ENCODE data around the gene TOR3A.

DNA sequence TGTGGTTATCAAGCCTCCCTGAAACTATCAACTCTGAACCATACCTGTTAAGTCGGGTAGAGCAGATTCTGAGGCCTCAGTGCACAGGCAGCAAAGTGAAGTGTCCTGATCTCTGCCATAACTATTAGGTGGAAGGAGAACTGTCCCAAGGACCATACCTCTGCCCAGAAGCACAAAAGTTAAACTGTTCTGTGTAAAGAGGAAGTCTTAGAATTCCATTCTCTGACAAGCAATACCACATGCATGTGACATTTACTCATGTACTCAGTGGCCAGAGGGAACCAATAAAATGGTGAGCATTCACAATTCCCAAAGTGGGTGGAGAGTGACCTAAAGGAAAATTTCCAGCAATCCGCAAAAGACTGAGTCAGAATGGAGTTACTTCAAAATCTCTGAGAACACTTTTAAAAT lies 61.0 kb downstream of the TOR3A start:
- TF ChIP-seq CTCF (IDR thresholded peaks at IDR 0.05), result no peak
- TF ChIP-seq POLR2A (IDR thresholded peaks at IDR 0.05), result peak in 1 of 2 donors; percentile 29
- peak in 1 of 4 donors; percentile 69 for TF ChIP-seq EP300 (IDR thresholded peaks at IDR 0.05)
